HEK293T (cell line): ENCODE data around the gene RNASE2.

ENCODE experiments used
- CTCF ChIA-PET: fragments of 350-600 bp; formaldehyde crosslinking; extraction: SDS; loops from one replicate; lab custom pipeline; 2021; ENCODE audit warnings: antibody characterized with exemption, inconsistent platforms; lab: Yijun Ruan, JAX
- POLR2A ChIA-PET: fragments of 350-600 bp; formaldehyde crosslinking; extraction: SDS; loops from one replicate; lab custom pipeline; 2020; ENCODE audit warnings: antibody characterized with exemption, inconsistent platforms; lab: Yijun Ruan, JAX
- DNase-seq: peaks from one replicate; pipeline ENCODE4 v3.0.0; 2012; ENCODE audit warnings: mixed read lengths; ENCODE audit errors: extremely low spot score
- ARNT ChIP-seq: fragments of 450-650 bp; IDR thresholded peaks from 2 replicates; pipeline ENCODE4 v1.6.1; 2017; ENCODE audit warnings: mild to moderate bottlenecking
- BHLHE40 ChIP-seq: fragments of 450-650 bp; IDR thresholded peaks from 2 replicates; pipeline ENCODE4 v1.6.1; 2016; ENCODE audit warnings: mild to moderate bottlenecking, moderate library complexity, borderline replicate concordance
- CTBP1 ChIP-seq: fragments of 450-650 bp; IDR thresholded peaks from 2 replicates; pipeline ENCODE4 v1.6.1; 2016; ENCODE audit warnings: borderline replicate concordance
- ELF4 ChIP-seq: fragments of 450-650 bp; IDR thresholded peaks from 2 replicates; pipeline ENCODE4 v1.6.1; 2017; ENCODE audit warnings: antibody characterized with exemption
- FOXA1 ChIP-seq: fragments of 450-650 bp; IDR thresholded peaks from 2 replicates; pipeline ENCODE4 v1.6.1; 2016; ENCODE audit warnings: mild to moderate bottlenecking
- FOXK2 ChIP-seq: fragments of 450-650 bp; IDR thresholded peaks from 2 replicates; pipeline ENCODE4 v1.6.1; 2016; ENCODE audit warnings: mild to moderate bottlenecking
- FOXM1 ChIP-seq: fragments of 450-650 bp; IDR thresholded peaks from 2 replicates; pipeline ENCODE4 v1.6.1; 2017; ENCODE audit warnings: mild to moderate bottlenecking, borderline replicate concordance
- HDGF ChIP-seq: fragments of 450-650 bp; IDR thresholded peaks from 2 replicates; pipeline ENCODE4 v1.6.1; 2017; ENCODE audit warnings: antibody characterized with exemption, borderline replicate concordance
- L3MBTL2 ChIP-seq: fragments of 450-650 bp; conservative IDR thresholded peaks from 2 replicates; pipeline ENCODE4 v1.6.1; 2016; ENCODE audit warnings: mild to moderate bottlenecking
- LEF1 ChIP-seq: fragments of 450-650 bp; IDR thresholded peaks from 2 replicates; pipeline ENCODE4 v1.6.1; 2017; ENCODE audit warnings: mild to moderate bottlenecking, borderline replicate concordance
- NFRKB ChIP-seq: fragments of 450-650 bp; IDR thresholded peaks from 2 replicates; pipeline ENCODE4 v1.6.1; 2016; ENCODE audit warnings: mild to moderate bottlenecking, moderate library complexity
- PKNOX1 ChIP-seq: fragments of 450-650 bp; IDR thresholded peaks from 2 replicates; pipeline ENCODE4 v1.6.1; 2016
- SP1 ChIP-seq: fragments of 450-650 bp; IDR thresholded peaks from 2 replicates; pipeline ENCODE4 v1.6.1; 2017
- SUZ12 ChIP-seq: fragments of 450-650 bp; IDR thresholded peaks from 2 replicates; pipeline ENCODE4 v1.6.1; 2016; ENCODE audit warnings: mild to moderate bottlenecking
- TARDBP ChIP-seq: fragments of 450-650 bp; IDR thresholded peaks from 2 replicates; pipeline ENCODE4 v1.6.1; 2016
- ZNF384 ChIP-seq: fragments of 450-650 bp; IDR thresholded peaks from 2 replicates; pipeline ENCODE4 v1.6.1; 2016

Gene RNASE2

GRCh38 chr14:20970983-20971704, 15.9 kb downstream of the RNASE2 start:
- TF ChIP-seq FOXA1 (no peak), L3MBTL2 (peak; percentile 62; the same call in 1 of the 2 replicates), PKNOX1 (no peak)
- DNase-seq: peak; percentile 85
- ChIA-PET POLR2A (interaction anchor here (0.6 to 3.3 kb wide), 29 partner anchors 9 to 295 kb away, joined by 3 to 30 read pairs (median 4); partner anchors contain the start of genes RNASE2 and SLC39A2), CTCF (interaction anchor here (0.6 to 3.8 kb wide), 48 partner anchors 10 to 1959 kb away, joined by 3 to 49 read pairs (median 3); partner anchors contain the start of genes RNASE3, RNASE4 and SLC39A2)

- POLR2A ChIA-PET: interaction anchor here (0.6 to 3.3 kb wide), 22 partner anchors 10 to 296 kb away, joined by 3 to 30 read pairs (median 4); partner anchors contain the start of genes RNASE2 and SLC39A2
- no peak for DNase-seq
- CTCF ChIA-PET: interaction anchor here (0.6 to 3.8 kb wide), 21 partner anchors 11 to 408 kb away, joined by 3 to 49 read pairs (median 6); no protein-coding TSS in a partner anchor
- no peak for TF ChIP-seq NFRKB
These were observed 16.4 kb downstream of the RNASE2 start for GRCh38 chr14:20971705-20972021.

DNA sequence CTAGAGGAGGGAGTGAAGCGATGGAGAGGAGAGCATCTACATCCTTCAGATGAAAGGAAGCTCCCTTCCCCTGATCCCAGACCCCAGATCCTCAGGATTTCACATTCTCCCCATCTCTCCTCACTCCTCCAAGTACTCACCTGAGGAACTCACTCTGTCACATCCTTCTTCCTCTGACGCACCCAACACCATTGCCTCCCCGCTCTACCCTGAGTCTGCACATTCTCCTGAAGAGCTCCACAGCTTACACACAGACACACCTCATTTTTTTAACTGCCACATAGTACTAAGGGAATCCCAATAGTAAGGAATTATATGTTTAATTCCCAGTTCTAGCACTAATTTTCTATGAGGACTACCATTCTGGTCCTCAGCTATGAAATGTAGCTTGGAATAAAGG, 18.2 kb downstream of the RNASE2 start:
- CTCF ChIA-PET: interaction anchor here (1.0 to 3.8 kb wide), 2 partner anchors 95 to 114 kb away, joined by 3 to 43 read pairs; no protein-coding TSS in a partner anchor
- TF ChIP-seq SP1: no peak
- TF ChIP-seq FOXM1: no peak
- TF ChIP-seq CTBP1: no peak
- TF ChIP-seq NFRKB: no peak
- TF ChIP-seq ZNF384: no peak
- TF ChIP-seq LEF1: no peak
- no peak for TF ChIP-seq TARDBP
- no peak for TF ChIP-seq FOXA1
- TF ChIP-seq ARNT: no peak
- no peak for DNase-seq
- POLR2A ChIA-PET: interaction anchor here (1.4 kb wide), 1 partner anchor 15 kb away, joined by 5 read pairs; no protein-coding TSS in a partner anchor

- ChIA-PET POLR2A (no interaction called here), CTCF (no interaction called here)
- no peak for TF ChIP-seq HDGF
- TF ChIP-seq BHLHE40: no peak
- no peak for TF ChIP-seq SP1
- no peak for TF ChIP-seq TARDBP
- no peak for TF ChIP-seq ZNF384
- TF ChIP-seq FOXK2: no peak
- no peak for TF ChIP-seq SUZ12
- no peak for TF ChIP-seq NFRKB
- TF ChIP-seq LEF1: no peak
- TF ChIP-seq ELF4: no peak
- no peak for TF ChIP-seq CTBP1
- no peak for TF ChIP-seq PKNOX1
- TF ChIP-seq L3MBTL2: no peak
- TF ChIP-seq ARNT: no peak
- no peak for TF ChIP-seq FOXM1
- TF ChIP-seq FOXA1: no peak
- DNase-seq: no peak
These were observed 21.0 kb downstream of the RNASE2 start for GRCh38 chr14:20976291-20976690.

DNA sequence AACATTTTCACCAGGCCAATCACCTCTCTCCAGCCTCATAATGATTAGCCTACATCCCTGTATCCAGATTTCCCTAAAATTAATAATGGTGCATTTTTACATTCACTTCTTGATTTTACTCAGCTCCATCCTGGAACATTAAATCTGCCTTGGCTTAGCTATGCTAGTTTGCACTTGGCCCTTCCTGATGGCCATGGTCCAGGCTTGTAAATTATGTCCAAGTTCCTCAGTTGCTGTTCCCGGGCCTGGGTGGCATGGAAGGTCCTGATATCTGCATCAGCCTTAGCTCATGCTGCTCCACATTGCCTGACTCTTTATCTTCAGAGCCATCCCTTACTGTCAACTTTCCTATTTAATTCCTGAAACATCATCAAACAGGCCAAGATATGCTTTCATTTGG, 23.4 kb downstream of the RNASE2 start:
- TF ChIP-seq ZNF384: no peak
- no peak for TF ChIP-seq NFRKB
- no peak for TF ChIP-seq SP1
- no peak for TF ChIP-seq PKNOX1
- no peak for TF ChIP-seq FOXK2
- TF ChIP-seq ARNT: no peak
- TF ChIP-seq L3MBTL2: no peak
- no peak for TF ChIP-seq LEF1
- no peak for TF ChIP-seq FOXM1
- no peak for TF ChIP-seq SUZ12
- TF ChIP-seq FOXA1: no peak
- no peak for TF ChIP-seq HDGF
- no peak for TF ChIP-seq ELF4
- no peak for TF ChIP-seq BHLHE40
- no peak for TF ChIP-seq TARDBP
- TF ChIP-seq CTBP1: no peak
- CTCF ChIA-PET: no interaction called here
- POLR2A ChIA-PET: no interaction called here
- DNase-seq: no peak

DNA sequence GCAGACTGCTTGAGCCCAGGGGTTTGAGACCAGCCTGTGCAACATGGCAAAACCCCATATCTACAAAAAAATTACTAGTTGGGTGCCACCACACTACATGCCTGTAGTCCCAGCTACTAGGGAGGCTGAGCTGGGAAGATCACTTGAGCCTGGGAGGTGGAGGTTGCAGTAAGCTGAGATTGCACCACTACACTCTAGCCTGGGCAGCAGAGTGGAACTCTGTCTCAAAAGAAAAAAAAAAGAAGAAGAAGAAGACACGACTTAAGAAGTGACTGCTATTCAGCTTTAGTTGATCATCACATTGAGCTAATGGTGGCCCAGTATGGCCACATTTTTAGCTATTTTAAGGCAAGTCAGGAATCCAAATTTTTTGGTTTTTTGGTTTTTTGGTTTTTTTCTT, 25.6 kb downstream of the RNASE2 start:
- DNase-seq: no peak
- CTCF ChIA-PET: interaction anchor here (0.5 kb wide), 1 partner anchor 24 kb away, joined by 4 read pairs; no protein-coding TSS in a partner anchor
- TF ChIP-seq LEF1 (no peak), TARDBP (no peak), SUZ12 (no peak), CTBP1 (no peak), PKNOX1 (no peak), FOXA1 (no peak), L3MBTL2 (no peak), SP1 (no peak), BHLHE40 (no peak), ELF4 (no peak), ARNT (no peak), ZNF384 (no peak), HDGF (no peak), FOXM1 (no peak), FOXK2 (no peak), NFRKB (no peak)
- POLR2A ChIA-PET: interaction anchor here (4.0 kb wide), 1 partner anchor 10 kb away, joined by 21 read pairs; no protein-coding TSS in a partner anchor
